ENCODE results near the gene IFT43. TPM values are rescaled to one million over a fixed set of nuclear protein-coding genes. Genes with fewer than 3 reads are reported as not detected.

Gene IFT43
- total RNA-seq, 1 experiment from 2014 or later = 34.9 TPM

- peak; percentile 81 for DNase-seq (ENCODE audit: unreplicated experiment)
- intact Hi-C loops (cut with micrococcal nuclease) = loop anchor here (1.0 to 5.0 kb wide), 6 partner anchors 76 to 405 kb away; partner anchors contain the start of genes ERG28, FLVCR2 and TTLL5
- Mint-ChIP-seq H3K9me3 (ENCODE audit: unreplicated experiment) (no peaks in the 10 kb centered on the region), H3K27me3 (ENCODE audit: insufficient read depth, unreplicated experiment) (no peaks in the 10 kb centered on the region), H3K4me1 (ENCODE audit: insufficient read depth, unreplicated experiment) (peaks cover 34% of the 10 kb centered on the region), H3K27ac (ENCODE audit: low read depth, unreplicated experiment) (peak overlapping the region; percentile 78), H3K36me3 (ENCODE audit: insufficient read depth, unreplicated experiment) (peaks cover 4% of the 10 kb centered on the region), H3K4me3 (ENCODE audit: unreplicated experiment) (peak overlapping the region; percentile 73)
- BruUV-seq (replicated peaks) = no TSS peak
- peak; percentile 72 for TF ChIP-seq CTCF (IDR thresholded peaks at IDR 0.05; ENCODE audit: unreplicated experiment)
- ChIA-PET POLR2A (interaction anchor here (0.6 to 5.5 kb wide), 15 partner anchors 10 to 405 kb away, joined by 3 to 49 read pairs (median 4); partner anchors contain the start of genes ERG28 and TTLL5), CTCF (interaction anchor here (0.6 to 12.0 kb wide), 30 partner anchors 9 to 408 kb away, joined by 3 to 205 read pairs (median 3); partner anchors contain the start of gene FLVCR2)
Measured at GRCh38 chr14:75982266-75983018, 3.1 kb upstream of the IFT43 start.

GRCh38 chr14:75983019-75983358 lies 2.6 kb upstream of the IFT43 start:
- no TSS peak for BruUV-seq (replicated peaks)
- TF ChIP-seq CTCF (IDR thresholded peaks at IDR 0.05; ENCODE audit: unreplicated experiment) = no peak

GRCh38 chr14:75984674-75985073 lies 889 bp upstream of the IFT43 start:
- Mint-ChIP-seq H3K4me1 (ENCODE audit: insufficient read depth, unreplicated experiment) (peaks cover 26% of the 10 kb centered on the region), H3K4me3 (ENCODE audit: unreplicated experiment) (no peak overlapping the region), H3K27ac (ENCODE audit: low read depth, unreplicated experiment) (no peak overlapping the region), H3K9me3 (ENCODE audit: unreplicated experiment) (no peaks in the 10 kb centered on the region), H3K27me3 (ENCODE audit: insufficient read depth, unreplicated experiment) (no peaks in the 10 kb centered on the region), H3K36me3 (ENCODE audit: insufficient read depth, unreplicated experiment) (peaks cover 3% of the 10 kb centered on the region)
- POLR2A ChIA-PET = interaction anchor here (0.7 to 2.2 kb wide), 3 partner anchors 31 to 273 kb away, joined by 3 to 21 read pairs (median 3); no protein-coding TSS in a partner anchor
- TF ChIP-seq CTCF (IDR thresholded peaks at IDR 0.05; ENCODE audit: unreplicated experiment) = no peak
- intact Hi-C loops (cut with micrococcal nuclease) = loop anchor here (5.0 kb wide), 2 partner anchors 322 to 407 kb away; partner anchors contain the start of genes ERG28, FLVCR2 and TTLL5
- no TSS peak for BruUV-seq (replicated peaks)
- CTCF ChIA-PET = interaction anchor here (0.7 to 12.0 kb wide), 6 partner anchors 10 to 282 kb away, joined by 3 to 205 read pairs (median 6); no protein-coding TSS in a partner anchor
- DNase-seq (ENCODE audit: unreplicated experiment) = no peak

More at GRCh38 chr14:75983019-75983358, 2.6 kb upstream of the IFT43 start:
- Mint-ChIP-seq H3K27me3 (ENCODE audit: insufficient read depth, unreplicated experiment) (no peaks in the 10 kb centered on the region), H3K4me1 (ENCODE audit: insufficient read depth, unreplicated experiment) (peaks cover 29% of the 10 kb centered on the region), H3K27ac (ENCODE audit: low read depth, unreplicated experiment) (no peak overlapping the region), H3K4me3 (ENCODE audit: unreplicated experiment) (peak overlapping the region; percentile 73), H3K9me3 (ENCODE audit: unreplicated experiment) (no peaks in the 10 kb centered on the region), H3K36me3 (ENCODE audit: insufficient read depth, unreplicated experiment) (peaks cover 4% of the 10 kb centered on the region)
- ChIA-PET CTCF (interaction anchor here (0.6 to 12.0 kb wide), 24 partner anchors 10 to 408 kb away, joined by 3 to 205 read pairs (median 3); partner anchors contain the start of gene FLVCR2), POLR2A (interaction anchor here (0.6 to 5.5 kb wide), 14 partner anchors 11 to 406 kb away, joined by 3 to 49 read pairs (median 4); partner anchors contain the start of genes ERG28 and TTLL5)
- intact Hi-C loops (cut with micrococcal nuclease) = loop anchor here (2.0 to 5.0 kb wide), 3 partner anchors 321 to 406 kb away; partner anchors contain the start of genes ERG28, FLVCR2 and TTLL5
- DNase-seq (ENCODE audit: unreplicated experiment) = no peak

- Mint-ChIP-seq H3K4me3 (ENCODE audit: unreplicated experiment) (peak overlapping the region; percentile 87), H3K27ac (ENCODE audit: low read depth, unreplicated experiment) (peak overlapping the region; percentile 92), H3K27me3 (ENCODE audit: insufficient read depth, unreplicated experiment) (no peaks in the 10 kb centered on the region), H3K36me3 (ENCODE audit: insufficient read depth, unreplicated experiment) (peaks cover 8% of the 10 kb centered on the region), H3K9me3 (ENCODE audit: unreplicated experiment) (no peaks in the 10 kb centered on the region), H3K4me1 (ENCODE audit: insufficient read depth, unreplicated experiment) (peaks cover 16% of the 10 kb centered on the region)
- BruUV-seq (replicated peaks) = no TSS peak
- DNase-seq (ENCODE audit: unreplicated experiment) = no peak
- intact Hi-C loops (cut with micrococcal nuclease) = no loop called here
- CTCF ChIA-PET = interaction anchor here (0.7 to 9.8 kb wide), 4 partner anchors 80 to 404 kb away, joined by 3 to 205 read pairs (median 6); no protein-coding TSS in a partner anchor
- POLR2A ChIA-PET = interaction anchor here (0.6 to 2.2 kb wide), 11 partner anchors 9 to 923 kb away, joined by 3 to 21 read pairs (median 4); partner anchors contain the start of gene ACYP1
- TF ChIP-seq CTCF (IDR thresholded peaks at IDR 0.05; ENCODE audit: unreplicated experiment) = no peak
Measured at GRCh38 chr14:75986439-75986765, 839 bp downstream of the IFT43 start.
